Measurements from ENCODE around the gene MAP2K6. TPM values are rescaled to one million over a fixed set of nuclear protein-coding genes. Genes with fewer than 3 reads are reported as not detected.

The MAP2K6 gene
- total RNA-seq, 1 donor from 2014 or later, result 101 TPM

DNA sequence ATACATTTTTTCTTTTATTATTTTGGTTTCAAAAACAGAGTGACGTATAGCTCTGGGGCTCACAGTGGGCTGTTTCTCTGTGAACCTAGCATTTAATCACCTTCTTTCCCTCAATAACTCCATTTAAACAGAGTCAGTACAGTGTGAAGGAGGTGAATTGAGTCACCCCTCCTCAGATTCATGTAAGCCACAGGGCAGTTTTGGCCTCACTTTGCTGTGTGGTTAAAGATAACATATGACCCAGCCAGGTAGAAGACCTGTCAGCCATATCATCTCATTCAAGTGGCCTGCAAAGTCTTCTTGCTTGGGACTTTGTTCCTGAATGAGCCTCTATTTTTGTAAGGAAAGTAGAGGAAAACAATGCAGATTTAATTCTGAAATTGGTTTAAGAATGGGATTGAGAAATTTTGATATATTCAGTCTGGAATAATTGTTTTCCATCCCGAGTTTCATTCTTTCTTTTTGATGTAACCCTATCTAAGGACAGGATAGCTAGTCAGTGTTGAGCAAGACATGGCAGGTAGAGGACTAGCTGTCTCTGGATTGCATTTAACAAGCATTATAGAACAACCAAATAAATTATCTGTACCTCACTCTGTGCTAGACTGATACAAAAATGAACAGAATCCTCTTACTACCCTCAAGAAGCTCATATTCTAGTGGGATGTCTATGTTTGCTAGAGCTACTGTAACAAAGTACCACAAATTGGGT, 13.1 kb downstream of the MAP2K6 start:
- TF ChIP-seq, protein P1, sequence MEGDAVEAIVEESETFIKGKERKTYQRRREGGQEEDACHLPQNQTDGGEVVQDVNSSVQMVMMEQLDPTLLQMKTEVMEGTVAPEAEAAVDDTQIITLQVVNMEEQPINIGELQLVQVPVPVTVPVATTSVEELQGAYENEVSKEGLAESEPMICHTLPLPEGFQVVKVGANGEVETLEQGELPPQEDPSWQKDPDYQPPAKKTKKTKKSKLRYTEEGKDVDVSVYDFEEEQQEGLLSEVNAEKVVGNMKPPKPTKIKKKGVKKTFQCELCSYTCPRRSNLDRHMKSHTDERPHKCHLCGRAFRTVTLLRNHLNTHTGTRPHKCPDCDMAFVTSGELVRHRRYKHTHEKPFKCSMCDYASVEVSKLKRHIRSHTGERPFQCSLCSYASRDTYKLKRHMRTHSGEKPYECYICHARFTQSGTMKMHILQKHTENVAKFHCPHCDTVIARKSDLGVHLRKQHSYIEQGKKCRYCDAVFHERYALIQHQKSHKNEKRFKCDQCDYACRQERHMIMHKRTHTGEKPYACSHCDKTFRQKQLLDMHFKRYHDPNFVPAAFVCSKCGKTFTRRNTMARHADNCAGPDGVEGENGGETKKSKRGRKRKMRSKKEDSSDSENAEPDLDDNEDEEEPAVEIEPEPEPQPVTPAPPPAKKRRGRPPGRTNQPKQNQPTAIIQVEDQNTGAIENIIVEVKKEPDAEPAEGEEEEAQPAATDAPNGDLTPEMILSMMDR (IDR thresholded peaks at IDR 0.05), result no peak
- TF ChIP-seq EZH2 (IDR thresholded peaks at IDR 0.05) (no peak), EZH2phosphoT487 (IDR thresholded peaks at IDR 0.05) (no peak)
- no peak overlapping the region for H3K4me2 ChIP-seq
- H3K4me3 ChIP-seq, result no peak overlapping the region
- Mint-ChIP-seq H3K36me3 (peaks cover 37% of the 10 kb centered on the region), H3K4me1 (peaks cover 29% of the 10 kb centered on the region), H3K9me3 (peaks cover 20% of the 10 kb centered on the region), H3K27ac (no peak overlapping the region), H3K4me3 (no peak overlapping the region), H3K27me3 (ENCODE audit: insufficient read depth, low read depth) (peaks cover 5% of the 10 kb centered on the region)
- H3K36me3 ChIP-seq, result no peaks in the 10 kb centered on the region
- H3F3A ChIP-seq (ENCODE audit: low read depth), result peaks cover 12% of the 10 kb centered on the region
- no peak overlapping the region for H3K27ac ChIP-seq
- H3K9me3 ChIP-seq (ENCODE audit: low read depth), result no peaks in the 10 kb centered on the region
- H2AFZ ChIP-seq (replicated peaks), result no peak overlapping the region
- H4K20me1 ChIP-seq (ENCODE audit: low read depth), result peaks cover 99% of the 10 kb centered on the region
- H3K4me1 ChIP-seq, result peaks cover 37% of the 10 kb centered on the region
- H3K79me2 ChIP-seq (ENCODE audit: low read depth), result peaks cover 100% of the 10 kb centered on the region
- H3K9ac ChIP-seq, result no peak overlapping the region
- no peak for DNase-seq (ENCODE audit: low spot score)
- H3K27me3 ChIP-seq, result no peaks in the 10 kb centered on the region

DNA sequence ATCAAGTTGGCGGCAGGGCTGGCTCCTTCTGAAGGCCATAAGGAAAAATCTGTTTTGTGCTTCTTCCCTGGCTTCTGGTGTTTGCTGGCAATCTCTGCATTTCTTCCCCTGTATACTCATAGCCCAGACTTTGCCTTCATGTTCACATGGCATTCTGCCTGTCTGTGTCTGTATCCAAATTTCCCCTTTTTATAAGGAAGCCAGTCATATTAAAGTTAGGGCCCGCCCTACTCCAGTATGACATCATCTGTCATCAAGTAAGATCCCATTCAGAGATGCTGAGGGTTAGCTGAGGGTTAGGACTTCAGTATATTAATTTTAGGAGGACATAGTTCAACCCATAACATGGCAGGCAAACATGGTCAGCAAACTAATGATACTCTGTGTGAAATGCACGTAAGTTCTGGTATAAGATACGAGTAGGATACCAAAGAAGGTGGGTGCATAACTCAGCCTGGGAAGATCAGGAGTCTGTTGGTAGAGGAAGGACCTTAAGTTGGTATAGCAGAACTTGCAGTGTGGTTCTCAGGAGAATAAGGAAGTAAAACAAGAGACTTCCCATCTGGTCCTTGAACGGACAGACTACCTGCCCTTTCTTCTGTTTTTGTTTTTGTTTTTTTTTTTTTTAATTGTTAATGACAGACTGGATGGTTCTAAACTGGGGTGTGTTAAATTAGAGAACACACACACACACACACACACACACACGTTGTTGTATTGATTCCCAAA, 13.9 kb downstream of the MAP2K6 start:
- H2AFZ ChIP-seq (replicated peaks), result no peak overlapping the region
- no peaks in the 10 kb centered on the region for H3K9me3 ChIP-seq (ENCODE audit: low read depth)
- H3K4me3 ChIP-seq, result no peak overlapping the region
- H3K9me3 Mint-ChIP-seq, result peaks cover 15% of the 10 kb centered on the region
- H3K27ac ChIP-seq, result no peak overlapping the region
- TF ChIP-seq EZH2phosphoT487 (IDR thresholded peaks at IDR 0.05) (no peak), EZH2 (IDR thresholded peaks at IDR 0.05) (no peak)
- TF ChIP-seq, protein P1 (IDR thresholded peaks at IDR 0.05), result no peak
- peaks cover 5% of the 10 kb centered on the region for H3K27me3 Mint-ChIP-seq (ENCODE audit: insufficient read depth, low read depth)
- H4K20me1 ChIP-seq (ENCODE audit: low read depth), result peaks cover 99% of the 10 kb centered on the region
- peaks cover 37% of the 10 kb centered on the region for H3K36me3 Mint-ChIP-seq
- H3K79me2 ChIP-seq (ENCODE audit: low read depth), result peaks cover 100% of the 10 kb centered on the region
- H3K36me3 ChIP-seq, result no peaks in the 10 kb centered on the region
- peaks cover 37% of the 10 kb centered on the region for H3K4me1 ChIP-seq
- DNase-seq (ENCODE audit: low spot score), result no peak
- H3K9ac ChIP-seq, result no peak overlapping the region
- H3K27ac Mint-ChIP-seq, result no peak overlapping the region
- H3F3A ChIP-seq (ENCODE audit: low read depth), result peaks cover 16% of the 10 kb centered on the region
- no peak overlapping the region for H3K4me3 Mint-ChIP-seq
- peaks cover 29% of the 10 kb centered on the region for H3K4me1 Mint-ChIP-seq
- H3K27me3 ChIP-seq, result no peaks in the 10 kb centered on the region
- no peak overlapping the region for H3K4me2 ChIP-seq

DNA sequence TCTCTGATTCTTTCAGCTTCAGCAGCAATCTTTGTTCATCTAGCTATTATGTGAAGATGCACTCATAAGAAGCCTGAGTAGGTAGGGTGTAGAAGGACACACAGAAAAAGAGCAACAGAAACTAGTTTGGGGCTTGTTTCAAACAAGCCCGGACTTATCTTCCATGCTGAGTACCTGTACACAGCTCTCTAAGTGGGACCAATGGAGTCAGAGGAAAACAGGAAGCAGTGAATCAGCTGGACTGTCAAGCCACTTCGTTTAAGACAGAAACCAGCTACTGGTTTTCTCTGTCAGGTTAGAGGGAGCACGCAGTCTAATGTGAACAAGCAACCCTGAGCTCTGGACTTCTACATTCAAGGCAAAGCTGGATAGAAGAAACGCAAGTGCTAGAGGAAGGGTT, 16.0 kb downstream of the MAP2K6 start:
- no peaks in the 10 kb centered on the region for H3K9me3 ChIP-seq (ENCODE audit: low read depth)
- H3K4me2 ChIP-seq, result no peak overlapping the region
- H3K27ac ChIP-seq, result no peak overlapping the region

More for the DNA sequence above, 16.0 kb downstream of the MAP2K6 start:
- Histone ChIP-seq H3K79me2 (ENCODE audit: low read depth) (peaks cover 100% of the 10 kb centered on the region), H4K20me1 (ENCODE audit: low read depth) (peaks cover 99% of the 10 kb centered on the region), H3K4me3 (no peak overlapping the region), H3K27me3 (no peaks in the 10 kb centered on the region), H2AFZ (replicated peaks) (no peak overlapping the region), H3K36me3 (no peaks in the 10 kb centered on the region), H3K9ac (no peak overlapping the region), H3F3A (ENCODE audit: low read depth) (peaks cover 7% of the 10 kb centered on the region), H3K4me1 (peaks cover 47% of the 10 kb centered on the region)
- no peak for TF ChIP-seq EZH2phosphoT487 (IDR thresholded peaks at IDR 0.05)
- TF ChIP-seq, protein P1 (IDR thresholded peaks at IDR 0.05), result no peak
- no peak for TF ChIP-seq EZH2 (IDR thresholded peaks at IDR 0.05)
- Mint-ChIP-seq H3K9me3 (peaks cover 18% of the 10 kb centered on the region), H3K27ac (no peak overlapping the region), H3K4me3 (no peak overlapping the region), H3K27me3 (ENCODE audit: insufficient read depth, low read depth) (peaks cover 5% of the 10 kb centered on the region), H3K36me3 (peaks cover 33% of the 10 kb centered on the region), H3K4me1 (peaks cover 27% of the 10 kb centered on the region)
- no peak for DNase-seq (ENCODE audit: low spot score)
